NCI-H187 treated with DMSO at 0.1 percent for 48 hours (cell line): ENCODE results near the gene DKKL1.

ENCODE experiments used
- DNase-seq: peaks from one replicate; lab custom pipeline; 2025; lab: John Stamatoyannopoulos, UW

DKKL1 gene

GRCh38 chr19:49338023-49338677, 25.5 kb upstream of the DKKL1 start:
- no peak for DNase-seq

- DNase-seq: peak; percentile 58
Observed at GRCh38 chr19:49338691-49339300, 24.9 kb upstream of the DKKL1 start.

- DNase-seq: peak; percentile 65
Observed at GRCh38 chr19:49339301-49340068, 24.2 kb upstream of the DKKL1 start.

- peak; percentile 35 for DNase-seq
Observed at GRCh38 chr19:49340069-49340864, 23.4 kb upstream of the DKKL1 start.

GRCh38 chr19:49340865-49341718, 22.6 kb upstream of the DKKL1 start:
- no peak for DNase-seq

- DNase-seq: no peak
Observed at GRCh38 chr19:49342291-49342721, 21.4 kb upstream of the DKKL1 start.

DNA sequence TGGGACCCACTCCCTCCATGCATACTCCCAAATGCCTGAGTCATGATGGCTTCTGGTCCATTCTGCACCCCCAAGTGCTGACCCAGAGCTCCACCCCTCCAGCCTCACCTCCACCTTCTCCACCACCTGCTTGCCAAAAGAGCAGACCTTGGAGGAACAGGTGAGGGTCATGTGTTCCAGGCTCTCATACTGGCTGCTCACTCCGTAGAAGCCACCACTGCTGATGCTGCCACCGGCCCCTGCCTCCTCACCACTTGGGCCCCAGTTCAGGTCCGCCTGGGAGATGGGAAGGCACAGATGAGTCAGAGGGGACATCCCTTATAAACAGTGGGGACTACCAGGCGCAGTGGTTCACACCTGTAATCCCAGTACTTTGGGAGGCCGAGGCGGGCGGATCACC, 20.6 kb upstream of the DKKL1 start:
- DNase-seq: no peak

- DNase-seq: no peak
Observed at GRCh38 chr19:49344505-49345423, 18.9 kb upstream of the DKKL1 start.

DNA sequence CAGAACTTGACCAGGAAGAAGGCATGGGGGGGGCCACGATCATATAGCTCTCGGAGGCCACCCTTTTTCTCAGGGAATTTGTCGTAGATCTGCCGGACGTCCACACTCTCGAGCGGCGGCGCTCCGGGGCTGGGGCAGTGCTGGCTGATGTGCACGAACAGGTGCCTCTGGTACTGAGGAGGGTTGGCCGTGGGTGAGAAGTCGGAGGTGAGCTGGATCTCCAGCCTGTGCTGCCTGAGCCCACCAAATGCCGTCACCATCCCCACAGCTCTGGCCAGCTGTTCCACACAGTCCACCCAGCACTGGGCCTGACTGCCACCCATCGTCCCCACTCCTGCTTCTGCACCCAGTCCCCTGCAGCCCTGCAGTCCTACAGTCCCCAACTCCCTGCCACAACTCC, 16.5 kb upstream of the DKKL1 start:
- no peak for DNase-seq

GRCh38 chr19:49347835-49348234, 15.8 kb upstream of the DKKL1 start:
- DNase-seq: no peak

GRCh38 chr19:49348305-49349189, 15.1 kb upstream of the DKKL1 start:
- no peak for DNase-seq

GRCh38 chr19:49349567-49349966, 14.1 kb upstream of the DKKL1 start:
- DNase-seq: no peak

GRCh38 chr19:49355909-49356353, 7.7 kb upstream of the DKKL1 start:
- no peak for DNase-seq

DNA sequence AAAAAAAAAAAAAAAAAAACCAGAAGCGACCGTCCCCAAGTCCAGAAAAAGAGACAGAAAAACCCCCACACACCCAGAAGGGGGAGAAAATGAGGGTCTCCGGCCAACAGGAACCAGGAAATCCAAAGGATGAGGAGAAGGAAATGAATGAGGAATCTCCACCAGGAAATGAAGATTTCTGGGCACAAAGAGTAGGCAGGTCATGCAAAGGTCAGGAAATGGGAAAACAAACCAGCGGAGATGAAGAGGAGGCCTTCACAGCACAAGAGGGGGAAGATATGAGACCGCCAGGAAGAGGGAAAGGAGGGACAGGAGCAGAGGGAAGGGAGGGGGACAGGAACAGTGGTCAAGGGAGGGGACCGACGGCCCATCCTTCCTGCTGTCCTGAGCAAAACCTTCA, 7.3 kb upstream of the DKKL1 start:
- DNase-seq: no peak

DNA sequence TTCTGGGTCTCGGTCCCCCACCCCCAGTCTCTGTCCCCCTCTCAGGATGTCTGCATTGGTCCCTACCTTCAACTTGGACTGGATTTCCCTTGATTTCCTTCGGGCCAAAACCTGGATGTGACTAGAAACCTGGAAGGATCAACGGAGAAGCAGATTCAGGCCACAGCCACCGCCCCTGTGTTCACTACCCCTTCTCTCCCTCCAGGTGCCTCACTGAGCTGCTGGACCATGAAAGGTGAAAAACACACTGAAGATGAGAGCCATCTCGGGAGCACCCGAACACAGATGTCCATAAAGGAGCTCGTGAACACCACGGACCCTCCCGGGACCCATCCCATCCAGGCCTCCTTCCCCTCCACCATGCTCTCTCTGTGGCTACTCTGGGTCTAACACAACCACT, 6.5 kb upstream of the DKKL1 start:
- DNase-seq: no peak

DNA sequence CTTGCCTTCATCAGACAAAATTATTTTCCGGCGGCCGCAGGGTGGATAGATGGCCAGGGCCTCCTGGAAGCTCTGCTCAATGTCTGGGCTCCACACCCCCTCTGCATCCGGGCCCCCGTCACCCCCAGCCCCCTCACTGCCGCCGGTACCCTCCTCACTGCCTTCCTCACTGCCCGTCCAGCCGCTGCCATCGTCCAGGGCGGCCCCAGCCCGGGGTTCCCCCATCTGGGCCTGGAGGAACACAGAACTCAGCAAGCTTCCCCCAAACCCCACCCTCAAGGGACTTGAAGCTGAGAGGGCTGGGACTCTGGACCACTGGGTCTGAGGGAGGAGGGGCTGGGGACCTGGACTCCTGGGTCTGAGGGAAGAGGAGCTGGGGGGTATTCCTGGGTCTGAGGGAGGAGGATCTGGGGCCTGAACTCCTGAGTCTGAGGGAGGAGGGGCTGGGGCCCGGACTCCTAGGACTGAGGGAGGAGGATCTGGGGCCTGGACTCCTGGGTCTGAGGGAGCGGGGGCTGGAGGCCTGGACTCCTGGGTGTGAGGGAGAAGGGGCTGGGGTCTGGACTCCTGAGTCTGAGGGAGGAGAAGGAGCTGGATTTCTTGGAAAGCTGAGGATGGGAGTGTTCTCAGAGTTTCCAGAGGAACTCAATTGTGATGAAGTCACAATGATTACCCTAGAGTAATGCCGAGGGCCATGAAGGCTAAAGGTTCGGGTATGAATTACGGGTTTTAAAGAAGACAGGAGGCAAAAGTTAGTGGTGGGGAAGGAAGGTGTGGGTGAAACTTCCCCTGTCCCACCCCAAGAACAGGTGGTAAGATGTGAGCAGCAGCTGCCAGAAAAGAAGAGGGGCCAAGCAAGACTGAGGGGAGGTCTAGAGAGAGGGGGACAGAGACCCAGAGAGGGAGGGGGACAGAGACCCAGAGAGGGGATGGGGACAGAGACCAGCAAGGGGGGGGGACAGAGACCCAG, 3.5 kb upstream of the DKKL1 start:
- DNase-seq: no peak

DNA sequence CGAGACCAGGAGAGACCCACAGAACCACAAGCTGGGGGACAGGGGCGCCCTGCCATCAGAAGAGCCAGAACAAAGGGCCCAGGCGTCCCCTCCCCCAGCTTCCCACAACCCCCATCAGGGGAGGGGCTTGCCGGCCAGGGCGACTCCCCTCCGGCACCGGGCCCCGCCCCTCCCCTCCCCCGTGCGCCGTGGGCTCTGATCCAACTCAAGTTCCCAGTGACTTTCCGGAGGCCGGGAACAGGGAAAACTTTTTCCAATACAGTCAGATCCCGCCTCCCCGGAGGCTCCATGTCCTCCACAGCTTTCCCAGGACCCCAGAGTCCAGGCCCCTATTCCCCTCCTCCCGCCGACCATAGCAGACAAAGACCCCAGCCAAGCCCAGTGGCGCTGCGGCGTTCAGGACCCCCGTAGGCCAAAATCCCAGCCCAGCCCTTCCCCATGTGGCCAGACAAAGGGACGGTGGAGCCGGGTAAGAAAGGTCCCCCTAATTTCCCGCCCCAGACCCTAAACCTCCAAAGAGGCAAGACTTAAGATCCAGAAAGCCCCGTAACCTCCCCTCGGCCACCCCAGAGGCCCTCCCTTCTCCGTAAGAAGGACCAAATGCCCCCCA, 2.1 kb upstream of the DKKL1 start:
- no peak for DNase-seq
